ENCODE results near the gene SEC61A1.

- TF ChIP-seq CTCF (conservative IDR thresholded peaks at IDR 0.05) (no peak), ZFX (IDR thresholded peaks at IDR 0.05) (no peak)
These were observed 4.0 kb downstream of the SEC61A1 start for GRCh38 chr3:128056258-128056657.

Data from C4-2B (cell line).